Measurements from ENCODE around the gene HSPA6.
"Not testable (repeated sequence)": the region's sequence is repeated elsewhere in the genome, so short reads cannot be mapped to it uniquely, and the experiment has no call there.

- TF ChIP-seq, protein P1, sequence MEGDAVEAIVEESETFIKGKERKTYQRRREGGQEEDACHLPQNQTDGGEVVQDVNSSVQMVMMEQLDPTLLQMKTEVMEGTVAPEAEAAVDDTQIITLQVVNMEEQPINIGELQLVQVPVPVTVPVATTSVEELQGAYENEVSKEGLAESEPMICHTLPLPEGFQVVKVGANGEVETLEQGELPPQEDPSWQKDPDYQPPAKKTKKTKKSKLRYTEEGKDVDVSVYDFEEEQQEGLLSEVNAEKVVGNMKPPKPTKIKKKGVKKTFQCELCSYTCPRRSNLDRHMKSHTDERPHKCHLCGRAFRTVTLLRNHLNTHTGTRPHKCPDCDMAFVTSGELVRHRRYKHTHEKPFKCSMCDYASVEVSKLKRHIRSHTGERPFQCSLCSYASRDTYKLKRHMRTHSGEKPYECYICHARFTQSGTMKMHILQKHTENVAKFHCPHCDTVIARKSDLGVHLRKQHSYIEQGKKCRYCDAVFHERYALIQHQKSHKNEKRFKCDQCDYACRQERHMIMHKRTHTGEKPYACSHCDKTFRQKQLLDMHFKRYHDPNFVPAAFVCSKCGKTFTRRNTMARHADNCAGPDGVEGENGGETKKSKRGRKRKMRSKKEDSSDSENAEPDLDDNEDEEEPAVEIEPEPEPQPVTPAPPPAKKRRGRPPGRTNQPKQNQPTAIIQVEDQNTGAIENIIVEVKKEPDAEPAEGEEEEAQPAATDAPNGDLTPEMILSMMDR (IDR thresholded peaks at IDR 0.05; ENCODE audit: borderline replicate concordance, extremely low read depth, low read length, poor library complexity, severe bottlenecking): not testable (repeated sequence)
- not testable (repeated sequence) for TF ChIP-seq EZH2 (IDR thresholded peaks at IDR 0.05; ENCODE audit: borderline replicate concordance, low read depth, low read length, severe bottlenecking)
These were observed 36.8 kb downstream of the HSPA6 start for GRCh38 chr1:161560960-161561715.

Measured in DND-41 (cell line).